ENCODE results near the gene TSGA10IP.
A peak's percentile ranks its signal among the peaks of the same experiment; 100 is the strongest.

The TSGA10IP gene

GRCh38 chr11:65922565-65922964 is 22.7 kb upstream of the TSGA10IP start:
- no peaks in the 10 kb centered on the region for H3K27me3 ChIP-seq
- peaks cover 31 to 34% of the 10 kb centered on the region in 2 experiments for H3K4me1 ChIP-seq (ENCODE audit: control insufficient read depth in 1 of 2, insufficient read depth in 1 of 2, low read depth in 1 of 2, low read length in 1 of 2)
- H3K27ac ChIP-seq, result peak overlapping the region; percentile 48
- H3K36me3 ChIP-seq, result peaks cover 22% of the 10 kb centered on the region
- no peak overlapping the region for H3K4me3 ChIP-seq (ENCODE audit: low read depth in 1 of 2, low read length in 1 of 2)
- TF ChIP-seq CTCF (IDR thresholded peaks at IDR 0.05), result no peak
- H3K9me3 ChIP-seq, result no peaks in the 10 kb centered on the region

- Histone ChIP-seq H3K4me3 (ENCODE audit: low read depth in 1 of 2, low read length in 1 of 2) (no peak overlapping the region), H3K9me3 (no peaks in the 10 kb centered on the region), H3K4me1 (ENCODE audit: control insufficient read depth in 1 of 2, insufficient read depth in 1 of 2, low read depth in 1 of 2, low read length in 1 of 2) (peaks cover 27% of the 10 kb centered on the region in 2 experiments), H3K36me3 (peaks cover 20% of the 10 kb centered on the region), H3K27me3 (no peaks in the 10 kb centered on the region), H3K27ac (no peak overlapping the region)
- TF ChIP-seq CTCF (IDR thresholded peaks at IDR 0.05), result no peak
Observed at GRCh38 chr11:65925397-65925796, 19.9 kb upstream of the TSGA10IP start.

GRCh38 chr11:65927904-65928397 is 17.3 kb upstream of the TSGA10IP start:
- no peaks in the 10 kb centered on the region for H3K27me3 ChIP-seq
- peaks cover 8% of the 10 kb centered on the region for H3K36me3 ChIP-seq
- peaks cover 18 to 20% of the 10 kb centered on the region in 2 experiments for H3K4me1 ChIP-seq (ENCODE audit: control insufficient read depth in 1 of 2, insufficient read depth in 1 of 2, low read depth in 1 of 2, low read length in 1 of 2)
- H3K27ac ChIP-seq, result peak overlapping the region; percentile 92
- TF ChIP-seq CTCF (IDR thresholded peaks at IDR 0.05), result no peak
- H3K4me3 ChIP-seq (ENCODE audit: low read depth in 1 of 2, low read length in 1 of 2), result peak overlapping the region; percentile 56 to 58
- H3K9me3 ChIP-seq, result no peaks in the 10 kb centered on the region

GRCh38 chr11:65928667-65929066 is 16.6 kb upstream of the TSGA10IP start:
- no peak for TF ChIP-seq CTCF (IDR thresholded peaks at IDR 0.05)

GRCh38 chr11:65931773-65932557 is 13.3 kb upstream of the TSGA10IP start:
- Histone ChIP-seq H3K27me3 (no peaks in the 10 kb centered on the region), H3K36me3 (no peaks in the 10 kb centered on the region), H3K9me3 (no peaks in the 10 kb centered on the region), H3K4me3 (ENCODE audit: low read depth in 1 of 2, low read length in 1 of 2) (no peak overlapping the region), H3K27ac (no peak overlapping the region), H3K4me1 (ENCODE audit: control insufficient read depth in 1 of 2, insufficient read depth in 1 of 2, low read depth in 1 of 2, low read length in 1 of 2) (peaks cover 18 to 20% of the 10 kb centered on the region in 2 experiments)
- TF ChIP-seq CTCF (IDR thresholded peaks at IDR 0.05), result no peak

More at GRCh38 chr11:65928667-65929066, 16.6 kb upstream of the TSGA10IP start:
- Histone ChIP-seq H3K27ac (peak overlapping the region; percentile 92), H3K9me3 (no peaks in the 10 kb centered on the region), H3K36me3 (peaks cover 1% of the 10 kb centered on the region), H3K4me3 (ENCODE audit: low read depth in 1 of 2, low read length in 1 of 2) (peak overlapping the region; percentile 56 to 58), H3K4me1 (ENCODE audit: control insufficient read depth in 1 of 2, insufficient read depth in 1 of 2, low read depth in 1 of 2, low read length in 1 of 2) (peaks cover 18 to 20% of the 10 kb centered on the region in 2 experiments), H3K27me3 (no peaks in the 10 kb centered on the region)

Measured in neutrophil (primary cell).